HG03139 (cell line): ENCODE results near the gene BABAM2.
"Not testable (repeated sequence)": the region's sequence is repeated elsewhere in the genome, so short reads cannot be mapped to it uniquely, and the experiment has no call there.

Experiments
- ATAC-seq: cut with Tn5 transposase; IDR thresholded peaks from one replicate; pipeline ENCODE4 v1.9.1; 2021; ENCODE audit not compliant: unreplicated experiment

BABAM2 gene

DNA sequence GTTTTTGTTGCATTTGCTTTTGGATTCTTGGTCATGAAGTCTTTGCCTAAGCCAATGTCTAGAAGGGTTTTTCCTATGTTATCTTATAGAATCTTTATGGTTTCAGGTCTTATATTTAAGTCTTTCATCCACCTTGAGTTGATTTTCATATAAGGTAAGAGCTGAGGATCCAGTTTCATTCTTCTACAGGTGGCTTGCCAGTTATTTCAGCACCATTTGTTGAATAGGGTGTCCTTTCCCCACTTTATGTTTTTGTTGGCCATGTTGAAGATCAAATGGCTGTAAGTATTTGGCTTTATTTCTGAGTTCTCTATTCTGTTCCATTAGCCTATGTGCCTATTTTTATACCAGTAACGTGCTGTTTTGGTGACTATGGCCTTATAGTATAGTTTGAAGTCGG, 129.0 kb downstream of the BABAM2 start:
- ATAC-seq: not testable (repeated sequence)

DNA sequence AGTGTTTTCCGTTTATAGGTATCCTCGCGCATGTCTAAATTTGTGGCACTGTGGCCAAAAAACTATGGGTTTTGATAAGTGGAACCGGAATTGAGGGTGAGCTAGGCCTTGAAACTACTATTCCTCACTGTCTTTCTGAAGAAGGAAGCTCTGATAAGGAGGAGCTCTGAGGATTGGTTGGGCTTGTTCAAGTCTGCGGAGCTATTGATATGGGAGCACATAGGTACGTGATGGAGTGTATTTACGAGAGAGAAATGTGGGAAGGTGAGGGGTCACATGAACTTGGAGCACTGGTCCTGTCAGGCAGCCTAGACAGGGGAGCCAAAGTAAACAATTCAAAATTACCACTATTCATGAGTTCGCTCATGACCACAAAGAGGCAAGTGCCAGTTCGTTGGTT, 131.4 kb downstream of the BABAM2 start:
- no peak for ATAC-seq

DNA sequence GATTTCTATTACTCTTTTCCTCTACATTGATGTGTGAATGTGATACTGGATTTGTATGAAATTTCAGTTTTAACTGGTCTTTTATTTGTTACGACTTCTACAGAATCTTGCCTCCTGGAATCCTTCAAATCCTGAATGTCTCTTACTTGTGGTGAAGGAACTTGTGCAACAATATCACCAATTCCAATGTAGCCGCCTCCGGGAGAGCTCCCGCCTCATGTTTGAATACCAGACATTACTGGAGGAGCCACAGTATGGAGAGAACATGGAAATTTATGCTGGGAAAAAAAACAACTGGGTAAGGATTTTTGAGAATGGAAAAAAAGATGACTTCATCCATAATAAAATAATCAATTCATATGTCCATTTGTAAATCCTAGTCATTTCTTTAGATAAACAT, 134.6 kb downstream of the BABAM2 start:
- ATAC-seq: no peak

DNA sequence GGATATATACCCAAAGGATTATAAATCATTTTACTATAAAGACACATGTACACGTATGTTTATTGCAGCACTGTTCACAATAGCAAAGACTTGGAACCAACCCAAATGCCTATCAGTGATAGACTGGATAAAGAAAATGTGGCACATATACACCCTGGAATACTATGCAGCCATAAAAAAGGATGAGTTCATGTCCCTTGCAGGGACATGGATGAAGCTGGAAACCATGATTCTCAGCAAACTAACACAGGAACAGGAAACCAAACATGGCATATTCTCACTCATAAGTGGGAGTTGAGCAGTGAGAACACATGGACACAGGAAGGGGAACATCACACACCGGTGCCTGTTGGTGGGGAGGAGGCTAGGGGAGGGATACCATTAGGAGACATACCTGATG, 135.7 kb downstream of the BABAM2 start:
- ATAC-seq: not testable (repeated sequence)

DNA sequence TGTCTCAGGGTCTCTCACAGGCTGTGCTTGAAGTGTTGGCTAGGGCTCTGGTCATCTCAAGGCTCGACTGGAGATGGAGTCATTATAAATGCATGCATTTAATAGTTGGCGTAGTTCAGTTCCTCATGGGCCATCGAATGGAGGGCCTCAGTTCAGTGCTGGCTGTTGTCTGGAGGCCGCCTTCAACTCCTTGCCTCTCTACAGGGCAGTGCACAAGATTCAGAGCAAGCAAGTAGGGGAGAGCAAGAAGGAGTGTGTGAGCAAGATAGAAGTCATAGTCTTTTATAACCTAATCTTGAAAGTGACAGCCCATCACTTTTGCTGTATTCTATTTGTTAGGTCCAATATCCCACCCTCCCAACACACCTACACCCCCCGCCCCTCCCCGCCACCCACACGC, 137.5 kb downstream of the BABAM2 start:
- ATAC-seq: no peak

DNA sequence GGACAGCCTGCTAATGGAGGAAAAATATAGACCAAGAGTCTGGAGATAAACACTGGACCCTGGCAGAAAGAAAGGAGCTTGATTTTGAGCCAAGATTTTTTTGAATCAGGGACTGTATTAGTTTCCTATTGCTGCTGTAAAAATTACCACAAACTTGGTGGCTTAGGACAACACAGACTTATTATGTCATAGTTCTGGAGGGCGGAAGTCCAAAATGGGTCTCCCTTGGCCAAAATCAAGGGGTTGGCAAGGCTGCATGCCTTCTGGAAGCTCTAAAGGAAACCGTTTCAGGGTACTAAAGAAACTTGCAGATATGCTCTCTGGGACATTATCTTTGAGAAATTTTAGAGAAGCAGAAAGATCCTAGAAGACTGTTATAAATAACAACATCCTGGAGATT, 140.1 kb downstream of the BABAM2 start:
- ATAC-seq: no peak

DNA sequence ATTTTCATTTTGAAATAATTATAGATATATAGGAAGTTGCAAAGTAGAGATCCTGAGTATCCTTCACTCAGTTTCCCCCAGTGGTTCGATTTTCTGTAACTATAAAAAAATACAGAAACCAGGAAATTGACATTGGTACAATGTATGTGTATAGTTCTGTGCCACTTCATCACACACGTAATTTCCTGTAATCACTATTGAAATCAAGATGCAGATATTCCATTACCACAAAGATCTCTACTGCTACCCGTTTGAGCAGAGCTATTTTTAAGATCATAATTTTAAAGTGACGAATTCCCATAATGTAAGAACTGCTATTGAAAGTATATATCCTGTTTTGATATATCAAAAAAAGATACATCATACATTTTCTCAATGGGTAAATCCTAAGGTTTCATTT, 142.3 kb downstream of the BABAM2 start:
- ATAC-seq: no peak

DNA sequence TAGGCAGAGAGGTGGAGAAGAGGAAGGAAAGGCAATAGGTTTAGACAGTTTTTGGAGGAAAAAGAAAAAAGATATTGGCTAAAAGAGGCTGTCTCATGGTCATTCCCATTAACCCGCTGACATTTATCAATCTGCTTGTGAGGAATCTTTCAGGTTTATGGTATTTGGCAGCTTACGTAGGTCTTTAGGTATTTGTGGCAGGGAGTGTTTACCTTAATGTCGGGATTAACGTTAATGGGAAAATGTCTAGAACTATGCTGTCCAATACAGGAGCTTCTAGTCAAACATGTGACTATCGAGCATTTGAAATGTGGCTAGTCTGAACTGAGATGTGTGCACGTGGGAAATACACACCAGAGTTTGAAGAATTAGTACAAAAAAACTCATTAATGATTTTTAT, 144.2 kb downstream of the BABAM2 start:
- ATAC-seq: no peak

DNA sequence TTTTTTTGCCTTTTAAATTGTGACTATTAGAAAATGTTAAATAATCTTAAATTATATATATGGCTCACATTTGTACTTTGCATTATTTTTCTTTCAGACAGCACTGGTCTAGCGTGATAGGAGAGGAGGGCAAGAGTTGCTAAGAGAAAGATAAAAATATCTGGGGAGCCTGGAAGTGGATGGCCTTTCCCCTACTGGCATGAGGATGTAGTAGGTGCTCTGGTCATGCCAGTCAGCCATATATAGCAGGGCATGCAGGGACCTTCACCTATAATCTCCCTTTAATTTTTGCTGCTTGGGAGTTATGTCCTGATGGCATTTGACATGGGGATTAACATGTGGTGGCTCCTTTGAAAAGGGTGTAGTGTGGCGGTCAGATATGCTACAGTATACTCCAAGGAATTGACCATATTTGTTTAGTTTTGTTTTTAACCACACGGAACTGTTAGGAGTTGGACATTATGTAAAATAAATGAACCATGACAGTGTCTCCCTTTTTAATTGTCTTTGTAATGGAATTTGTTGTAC, 144.7 kb downstream of the BABAM2 start:
- no peak for ATAC-seq

DNA sequence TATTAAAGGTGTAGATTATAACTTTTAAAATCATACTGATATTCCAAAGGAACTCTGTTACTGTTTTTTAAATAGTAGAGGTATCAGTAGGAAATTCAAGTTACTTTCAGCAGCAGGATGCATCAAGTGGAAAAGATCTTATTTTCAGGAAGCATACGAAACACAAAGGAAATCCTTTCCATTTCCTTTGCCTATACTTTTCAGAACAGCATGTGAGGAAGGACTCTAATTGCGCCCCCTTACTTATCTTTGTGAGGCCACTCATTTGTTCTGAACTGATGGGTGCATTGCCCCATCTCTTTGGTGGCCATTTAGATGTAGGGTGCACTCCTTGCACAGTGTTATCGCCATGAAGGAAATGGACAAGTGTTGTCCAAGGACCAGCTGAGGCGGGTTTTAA, 145.3 kb downstream of the BABAM2 start:
- ATAC-seq: no peak

DNA sequence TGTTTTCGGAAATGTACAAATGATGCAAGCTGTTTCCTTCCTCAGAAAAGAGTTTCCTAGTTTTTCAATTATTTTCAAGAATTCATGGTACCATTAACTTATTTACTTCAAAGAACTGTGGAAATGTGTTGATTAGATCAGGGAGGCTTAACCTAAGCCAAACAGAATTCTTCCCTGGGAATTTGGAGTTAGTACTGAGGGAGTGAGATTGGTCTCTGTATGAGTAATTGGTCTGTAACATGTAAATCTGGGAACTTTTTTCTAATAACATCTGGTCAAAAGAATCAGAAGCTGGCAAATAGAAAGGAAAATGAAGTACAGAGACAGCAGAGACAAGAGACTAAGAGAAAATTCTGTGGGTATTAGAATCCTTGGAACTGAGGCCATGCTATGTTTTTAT, 145.8 kb downstream of the BABAM2 start:
- ATAC-seq: no peak

DNA sequence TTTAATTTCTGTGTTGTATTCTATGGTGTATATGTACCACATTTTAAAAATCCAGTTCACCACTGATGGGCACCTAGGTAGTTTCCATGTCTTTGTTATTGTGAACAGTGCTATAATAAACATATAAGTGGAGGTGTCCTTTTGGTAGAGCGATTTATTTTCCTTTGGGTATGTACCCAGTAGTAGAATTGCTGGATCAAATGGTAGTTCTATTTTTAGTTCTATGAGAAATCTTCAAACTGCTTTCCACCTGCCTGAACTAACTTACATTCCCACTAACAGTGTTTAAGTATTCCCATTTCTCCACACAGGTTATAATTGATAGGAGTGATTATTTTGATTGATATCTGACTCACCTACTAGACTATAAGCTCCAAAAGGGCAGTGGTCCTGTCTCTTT, 148.2 kb downstream of the BABAM2 start:
- no peak for ATAC-seq

DNA sequence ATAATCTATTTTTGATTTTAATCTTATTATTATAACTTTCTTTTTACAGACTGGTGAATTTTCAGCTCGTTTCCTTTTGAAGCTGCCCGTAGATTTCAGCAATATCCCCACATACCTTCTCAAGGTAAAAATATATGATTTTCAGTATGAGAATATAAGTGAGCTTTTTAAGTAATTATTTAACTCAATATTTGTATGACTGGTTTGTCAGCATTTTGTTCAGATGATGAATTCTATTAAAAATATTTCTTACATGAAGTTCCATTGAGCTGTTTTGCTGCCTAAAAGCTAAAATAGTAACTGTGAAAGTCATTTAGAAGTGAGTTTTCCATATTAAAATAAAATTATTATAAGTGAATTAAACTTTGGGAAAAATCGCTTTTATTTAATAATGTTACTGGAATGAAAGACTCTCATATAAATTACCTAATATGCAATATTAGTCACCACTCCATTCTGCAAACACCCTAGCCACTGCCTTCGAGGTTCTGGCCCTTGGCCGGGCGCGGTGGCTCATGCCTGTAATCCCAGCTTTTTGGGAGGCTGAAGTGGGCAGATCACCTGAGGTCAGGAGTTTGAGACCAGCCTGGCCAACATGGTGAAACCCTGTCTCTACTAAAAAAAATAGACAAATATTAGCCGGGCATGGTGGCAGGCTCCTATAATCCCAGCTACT, 155.3 kb downstream of the BABAM2 start:
- no peak for ATAC-seq

DNA sequence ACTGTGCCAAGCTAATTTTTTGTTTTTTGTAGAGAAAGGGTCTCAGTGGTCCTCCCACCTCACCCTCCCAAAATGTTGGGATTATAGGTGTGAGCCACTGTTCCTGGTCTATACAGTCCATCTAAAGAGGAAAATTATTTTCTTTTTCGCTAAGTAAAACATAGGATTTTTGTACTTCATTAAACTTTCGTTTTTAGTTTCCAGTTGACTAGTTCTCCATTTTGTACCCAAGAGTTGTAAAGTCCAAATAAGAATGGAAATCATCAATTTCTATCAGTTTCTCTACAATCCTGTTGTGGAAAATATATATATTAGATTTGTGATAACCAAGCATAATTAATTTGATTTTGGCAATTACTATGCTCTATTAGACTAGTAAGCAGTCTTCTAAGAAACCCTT, 156.4 kb downstream of the BABAM2 start:
- ATAC-seq: no peak

DNA sequence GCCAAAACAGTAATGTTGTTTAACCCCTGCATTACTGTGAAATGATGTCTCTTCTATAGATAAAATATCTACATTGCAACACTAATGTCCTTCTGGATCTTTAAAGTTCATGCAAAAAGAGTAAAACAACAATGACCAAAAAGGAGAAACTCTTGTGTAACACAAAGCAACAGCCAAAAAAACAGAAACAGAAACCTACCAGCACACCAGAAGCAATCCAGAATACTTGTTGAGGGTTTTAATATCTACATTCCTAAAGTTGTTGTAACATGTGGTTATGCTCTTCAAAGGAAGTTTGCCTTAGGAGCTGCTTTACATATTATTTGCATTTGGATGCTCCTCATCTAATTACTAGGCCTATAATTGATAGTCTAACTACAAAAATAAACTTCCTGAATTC, 157.2 kb downstream of the BABAM2 start:
- ATAC-seq: no peak

DNA sequence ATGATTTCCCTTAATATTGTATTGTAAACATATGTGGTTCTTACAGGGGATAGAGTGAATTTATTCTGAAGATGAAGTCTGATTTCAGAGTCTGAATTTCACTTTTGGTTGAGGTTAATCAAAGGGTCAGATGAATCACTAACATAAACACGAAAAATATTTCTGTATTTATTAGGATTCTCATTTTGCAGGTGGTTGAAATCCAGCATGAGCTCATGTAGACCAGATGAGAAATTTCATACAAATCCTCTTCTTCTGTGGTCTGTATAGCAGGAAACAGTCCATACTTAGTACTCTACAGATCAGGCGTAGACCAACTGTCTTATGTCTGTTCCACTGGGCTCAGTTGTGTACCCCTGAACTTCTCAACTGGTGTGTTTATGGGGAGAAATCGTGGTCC, 157.8 kb downstream of the BABAM2 start:
- ATAC-seq: no peak

DNA sequence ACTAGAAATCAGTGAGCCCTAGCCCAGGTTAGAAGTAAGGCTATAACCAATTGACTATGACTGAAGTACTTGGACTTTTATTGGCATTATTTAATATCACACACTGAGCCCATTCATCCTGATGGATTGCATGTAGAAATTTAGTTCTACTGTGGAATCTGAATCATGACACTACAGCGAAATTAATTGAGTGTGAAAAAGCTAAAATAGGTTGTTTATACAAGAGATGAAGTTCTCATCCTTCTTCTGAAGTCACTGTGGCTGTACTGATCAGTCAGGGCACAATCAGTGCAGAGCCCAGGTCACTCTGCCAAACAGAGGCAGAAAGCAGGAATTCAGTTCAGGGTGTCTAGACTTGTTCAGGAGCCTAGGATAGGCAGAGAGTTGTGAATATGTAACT, 158.9 kb downstream of the BABAM2 start:
- no peak for ATAC-seq

DNA sequence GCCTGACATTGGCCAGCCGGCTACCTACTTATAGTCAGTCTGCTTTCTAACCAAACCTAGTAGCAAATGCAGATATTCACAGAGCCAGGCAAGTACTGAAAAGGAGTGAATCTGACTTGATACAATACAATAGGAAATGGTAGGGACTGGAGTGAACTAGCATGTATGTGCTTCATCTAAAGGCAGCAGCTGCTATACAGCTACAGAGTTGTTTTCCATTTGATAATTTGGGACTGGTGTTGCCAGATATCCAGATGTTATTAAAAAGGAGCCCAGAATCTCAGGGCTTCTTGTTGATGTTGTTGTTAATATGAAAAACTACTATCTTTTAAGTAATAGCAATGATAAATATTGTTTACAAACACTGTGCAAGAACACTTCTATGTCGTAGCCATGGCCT, 159.4 kb downstream of the BABAM2 start:
- no peak for ATAC-seq

DNA sequence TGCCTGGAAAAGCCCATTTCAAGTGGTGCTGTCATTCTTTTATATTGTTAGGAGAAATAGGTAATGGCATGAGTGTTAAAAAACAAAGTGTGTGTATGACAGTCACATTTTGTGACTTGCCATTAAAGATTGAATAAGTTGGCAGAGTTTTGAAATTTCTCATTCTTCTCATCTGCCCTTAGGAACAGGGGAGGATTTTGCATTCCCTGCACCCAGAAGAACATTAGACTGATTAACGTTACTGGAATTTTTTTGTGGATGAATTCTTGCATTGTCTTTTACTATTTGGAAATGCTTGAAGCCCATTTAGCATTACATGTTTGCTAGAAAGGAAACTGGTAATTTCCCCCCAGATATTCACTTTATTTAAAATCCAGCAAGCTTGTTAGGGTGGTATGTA, 162.2 kb downstream of the BABAM2 start:
- no peak for ATAC-seq

DNA sequence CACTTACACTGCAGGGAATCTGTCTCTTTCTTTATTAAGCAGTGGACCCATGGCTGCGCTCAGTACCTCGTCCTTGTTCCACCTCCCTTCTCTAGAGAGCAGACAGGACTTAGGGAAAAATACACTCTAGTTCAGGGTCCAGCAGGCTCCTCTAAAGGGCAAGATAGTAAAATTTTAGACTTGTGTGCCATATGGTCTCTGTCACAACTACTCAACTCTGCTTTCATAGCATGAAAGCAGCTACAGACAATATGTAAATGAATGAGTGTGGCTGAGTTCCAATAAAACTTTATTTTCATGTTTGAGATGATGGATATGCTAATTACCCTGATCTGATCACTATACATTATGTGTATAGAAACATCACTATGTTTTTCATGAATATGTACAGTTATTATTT, 163.1 kb downstream of the BABAM2 start:
- ATAC-seq: no peak

DNA sequence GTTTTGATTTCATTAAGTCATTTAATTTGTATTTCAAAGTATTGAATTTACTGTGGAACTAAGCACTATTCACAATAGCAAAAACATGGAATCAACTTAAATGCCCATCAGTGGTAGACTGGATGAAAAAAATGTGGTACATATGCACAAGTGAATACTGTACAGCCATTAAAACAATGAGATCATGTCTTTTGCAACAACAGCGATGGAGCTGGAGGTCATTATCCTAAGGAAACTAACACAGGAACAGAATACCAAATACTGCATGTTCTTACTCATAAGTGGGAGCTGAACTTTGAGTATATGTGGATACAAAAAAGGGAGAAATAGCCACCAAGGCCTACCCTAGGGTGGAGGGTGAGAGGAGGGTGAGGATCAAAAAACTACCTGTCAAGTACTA, 164.4 kb downstream of the BABAM2 start:
- no peak for ATAC-seq

DNA sequence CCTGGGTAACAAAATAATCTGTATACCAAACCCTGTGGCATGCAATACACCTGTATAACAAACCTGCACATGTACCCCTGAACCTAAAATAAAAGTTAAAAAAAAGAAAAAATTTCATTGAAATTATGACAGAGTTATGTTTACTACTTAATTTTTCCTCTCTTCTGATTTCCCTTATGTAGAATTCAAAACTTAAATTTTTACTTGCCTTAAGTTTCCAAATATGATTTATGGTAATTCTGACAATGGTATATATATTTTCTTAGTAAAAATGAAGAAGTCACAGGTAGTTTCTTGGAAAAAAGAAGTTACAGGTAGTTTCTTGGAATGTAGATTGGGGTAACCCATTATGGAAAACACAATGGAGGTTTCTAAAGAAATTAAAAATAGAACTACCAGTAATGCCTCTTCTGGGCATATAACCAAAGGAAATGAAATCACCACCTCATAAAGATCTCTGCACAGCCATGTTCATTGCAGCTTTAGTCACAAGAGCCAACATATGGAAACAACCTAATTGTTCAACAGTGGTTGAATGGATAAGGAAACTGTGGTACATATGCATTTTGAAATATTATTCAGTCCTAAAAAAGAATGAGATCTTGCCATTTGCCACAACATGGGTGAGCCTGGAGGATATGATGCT, 164.9 kb downstream of the BABAM2 start:
- ATAC-seq: no peak

DNA sequence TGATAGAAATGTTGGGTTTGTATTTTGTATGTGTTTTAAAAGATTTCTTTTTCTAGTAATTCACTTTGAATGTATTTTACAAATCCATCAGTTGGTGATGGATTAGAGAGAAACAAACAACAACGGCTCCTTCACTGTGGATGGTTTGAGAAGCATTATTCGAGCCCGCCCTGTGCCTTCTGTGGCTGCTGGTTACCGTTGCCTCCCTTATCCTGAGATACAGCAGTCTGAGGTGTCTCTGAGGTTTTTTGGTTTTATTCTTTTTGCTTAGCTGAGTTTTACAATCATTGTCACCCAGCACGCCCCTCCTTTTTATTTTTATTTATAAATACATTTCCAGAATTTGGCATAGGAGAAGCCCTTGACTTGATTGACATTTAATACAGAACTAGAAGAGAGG, 168.3 kb downstream of the BABAM2 start:
- ATAC-seq: no peak
